Measurements from ENCODE around the gene FOS.
A peak's percentile ranks its signal among the peaks of the same experiment; 100 is the strongest.

Gene FOS

DNA sequence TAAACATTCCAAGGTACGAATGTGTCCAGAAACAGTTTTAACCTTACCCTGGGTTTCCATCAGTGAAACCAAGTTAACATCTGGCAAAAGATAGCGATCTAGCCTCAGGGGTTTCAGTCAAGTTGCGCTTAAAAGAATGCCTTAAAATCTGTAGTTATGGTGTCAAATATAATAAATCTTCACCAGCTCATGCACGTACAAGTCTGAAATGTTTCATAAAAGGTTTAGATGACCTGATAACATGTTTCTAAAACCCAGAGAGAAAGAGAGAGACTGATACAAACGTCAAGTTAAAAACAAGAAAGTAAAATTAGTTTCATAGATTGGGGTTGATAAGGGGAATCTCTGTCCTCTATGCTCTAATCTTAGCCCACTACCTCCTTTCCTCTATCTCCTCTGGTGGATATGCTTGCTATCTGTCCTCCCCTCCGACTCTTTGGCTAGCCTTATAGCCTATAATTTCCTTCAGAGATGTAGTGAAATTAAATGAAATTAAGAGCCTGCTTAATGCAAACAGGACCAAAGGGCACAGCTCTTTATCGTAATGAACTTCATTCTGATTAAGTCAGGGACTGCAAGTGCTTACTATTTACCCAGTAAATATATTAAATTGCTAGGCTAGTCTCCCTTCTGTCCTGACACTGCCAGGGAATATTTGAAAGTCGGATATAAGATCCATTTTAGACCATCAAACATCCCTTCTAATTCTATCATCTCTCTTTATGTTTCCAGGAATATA, 18.4 kb upstream of the FOS start:
- Mint-ChIP-seq H3K27ac (peak overlapping the region; percentile 99), H3K4me1 (peaks cover 25% of the 10 kb centered on the region), H3K4me3 (peak overlapping the region; percentile 24), H3K27me3 (peaks cover 2% of the 10 kb centered on the region), H3K9me3 (no peaks in the 10 kb centered on the region), H3K36me3 (no peaks in the 10 kb centered on the region)
- ATAC-seq (ENCODE audit: low read depth), result no peak
- no peak for DNase-seq (ENCODE audit: low spot score in 2 of 2)

DNA sequence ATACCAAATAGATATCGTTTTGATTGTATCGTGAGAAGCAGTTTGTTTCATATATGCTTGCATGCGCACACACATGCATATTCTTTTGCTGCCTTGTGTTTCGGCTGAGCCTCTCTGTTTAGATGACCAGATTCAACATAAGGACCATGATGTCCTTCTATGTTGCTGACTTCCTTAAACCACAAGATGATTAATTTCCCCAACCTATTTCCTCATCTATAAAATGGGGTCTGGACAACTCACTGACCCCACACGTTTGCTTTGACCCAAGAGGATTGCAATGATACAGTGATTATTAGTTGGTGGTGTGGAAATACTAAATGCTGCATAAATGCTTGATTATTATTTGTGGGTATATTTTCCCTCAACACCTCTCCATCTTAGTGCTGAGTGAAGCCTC, 16.8 kb upstream of the FOS start:
- peaks cover 2% of the 10 kb centered on the region for H3K27me3 Mint-ChIP-seq
- H3K36me3 Mint-ChIP-seq, result no peaks in the 10 kb centered on the region
- ATAC-seq (ENCODE audit: low read depth), result no peak
- no peak overlapping the region for H3K4me3 Mint-ChIP-seq
- DNase-seq (ENCODE audit: low spot score in 2 of 2), result no peak
- H3K9me3 Mint-ChIP-seq, result no peaks in the 10 kb centered on the region
- H3K4me1 Mint-ChIP-seq, result peaks cover 25% of the 10 kb centered on the region
- H3K27ac Mint-ChIP-seq, result peak overlapping the region; percentile 99

DNA sequence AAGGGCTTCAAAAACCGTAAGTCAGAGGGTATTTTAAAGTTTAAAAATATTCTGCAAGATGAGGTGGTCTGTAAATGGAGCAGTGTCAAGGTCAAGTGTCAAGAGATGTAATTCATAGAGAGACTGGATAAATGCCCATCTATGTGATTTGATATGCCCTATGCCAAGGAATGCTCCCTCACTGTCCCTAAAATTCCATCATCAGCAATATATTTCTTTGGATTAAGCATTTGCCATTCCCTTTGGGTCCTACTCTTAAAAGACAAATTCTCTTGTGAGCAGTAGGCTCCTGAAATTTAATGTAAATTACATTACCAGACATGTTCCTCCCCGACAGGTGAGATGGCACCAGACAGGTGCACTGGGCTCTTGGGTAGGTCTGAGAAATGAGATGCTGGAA, 16.0 kb upstream of the FOS start:
- Mint-ChIP-seq H3K27me3 (no peaks in the 10 kb centered on the region), H3K4me1 (peaks cover 19% of the 10 kb centered on the region), H3K4me3 (no peak overlapping the region), H3K36me3 (no peaks in the 10 kb centered on the region), H3K9me3 (no peaks in the 10 kb centered on the region), H3K27ac (no peak overlapping the region)
- DNase-seq (ENCODE audit: low spot score in 2 of 2), result no peak
- ATAC-seq (ENCODE audit: low read depth), result no peak

DNA sequence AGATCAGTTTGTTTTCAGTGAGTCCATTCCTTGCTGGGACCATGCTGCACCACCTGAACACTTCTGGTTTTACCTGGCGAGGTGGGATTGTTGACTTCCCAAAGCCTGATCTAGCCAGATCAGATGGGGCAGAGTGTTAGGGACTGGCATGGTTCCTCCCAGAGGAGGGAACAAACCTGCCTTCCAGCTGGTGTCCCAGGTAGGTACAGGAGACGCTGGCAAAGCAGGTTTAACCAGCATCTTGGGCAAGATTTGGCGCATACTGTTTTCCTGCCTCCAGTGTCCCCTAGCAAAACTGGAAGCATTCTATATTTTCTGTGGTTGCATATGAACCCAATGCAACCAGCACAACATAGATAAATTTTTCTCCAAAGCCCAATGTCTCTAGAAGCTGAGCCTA, 14.6 kb upstream of the FOS start:
- Mint-ChIP-seq H3K27me3 (peaks cover 2% of the 10 kb centered on the region), H3K4me1 (peaks cover 12% of the 10 kb centered on the region), H3K4me3 (no peak overlapping the region), H3K36me3 (no peaks in the 10 kb centered on the region), H3K27ac (no peak overlapping the region), H3K9me3 (no peaks in the 10 kb centered on the region)
- ATAC-seq (ENCODE audit: low read depth) (no peak), DNase-seq (ENCODE audit: low spot score in 2 of 2) (no peak)

DNA sequence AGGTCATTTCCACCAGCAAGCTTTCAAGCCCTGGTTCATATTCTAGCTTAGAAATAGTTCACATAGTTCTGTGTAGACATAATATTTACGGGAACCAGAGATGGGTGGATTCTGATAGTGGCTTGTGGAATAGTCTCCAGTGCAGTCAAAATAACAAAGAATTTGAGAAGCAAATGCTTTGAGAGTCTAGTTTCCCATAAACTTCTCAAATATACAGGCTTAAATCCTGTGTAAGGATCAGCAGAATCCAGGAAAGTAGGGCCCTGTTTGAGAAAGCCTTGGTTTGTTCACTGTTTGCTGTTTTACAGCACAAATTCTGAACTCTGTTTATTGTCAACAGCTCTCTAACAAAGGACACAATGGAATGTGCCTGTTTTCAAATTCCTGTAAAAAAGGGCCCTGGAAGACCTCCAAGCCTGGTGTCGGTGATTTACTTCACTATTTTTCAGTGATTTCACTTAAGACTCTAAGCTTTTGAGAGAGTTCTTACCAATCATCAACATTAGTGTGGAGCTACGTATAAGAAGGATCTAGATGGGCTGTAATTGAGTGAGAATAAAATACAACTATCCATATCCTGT, 11.4 kb upstream of the FOS start:
- peak overlapping the region; percentile 32 for H3K27ac Mint-ChIP-seq

DNA sequence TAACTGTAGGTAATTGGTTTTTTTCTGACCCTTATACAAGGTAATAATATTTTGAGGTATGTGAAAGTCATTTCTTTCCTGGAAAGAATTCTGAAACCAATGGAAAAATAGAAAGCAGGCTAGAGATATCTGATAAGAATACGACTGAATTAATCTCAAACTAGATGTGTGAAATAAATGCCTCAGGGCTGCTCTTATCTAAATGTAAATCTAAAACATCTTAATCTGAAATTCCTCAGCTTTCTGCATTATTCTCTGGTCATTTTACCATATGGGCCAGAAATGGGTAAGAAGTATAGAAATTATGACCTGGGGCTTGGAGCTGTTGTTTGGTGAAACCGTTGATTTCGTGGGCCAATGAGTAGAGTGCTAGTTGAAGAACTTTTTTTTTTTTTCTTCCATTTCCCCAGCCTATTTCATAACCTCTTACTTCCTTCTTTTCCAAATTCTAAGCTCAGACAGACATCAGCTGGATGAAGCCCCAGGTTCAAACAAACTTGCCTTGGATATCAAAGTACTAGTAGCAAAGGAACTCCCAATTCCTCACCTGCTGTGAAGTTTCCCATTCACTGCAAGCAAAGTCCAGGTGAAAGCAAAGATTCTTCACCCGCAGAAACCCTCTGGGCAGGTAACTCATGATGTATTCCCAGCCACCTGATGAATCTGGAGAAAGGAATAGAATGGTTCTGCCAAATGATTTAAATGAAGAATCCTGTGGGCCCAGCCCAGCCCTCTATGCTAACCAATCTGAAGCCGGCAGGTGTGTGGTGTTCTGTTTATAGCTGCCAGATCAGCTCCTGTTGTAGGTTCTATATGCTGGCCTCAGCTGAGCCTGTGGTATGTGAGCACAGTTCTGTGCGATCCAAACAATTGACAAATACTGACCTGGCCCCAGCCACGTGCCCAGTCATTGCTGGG, 9.7 kb upstream of the FOS start:
- peak; percentile 26 for ATAC-seq (ENCODE audit: low read depth)
- Mint-ChIP-seq H3K9me3 (no peaks in the 10 kb centered on the region), H3K27me3 (peaks cover 8% of the 10 kb centered on the region), H3K27ac (peak overlapping the region; percentile 35), H3K36me3 (no peaks in the 10 kb centered on the region), H3K4me3 (no peak overlapping the region), H3K4me1 (peaks cover 4% of the 10 kb centered on the region)
- DNase-seq (ENCODE audit: low spot score in 2 of 2), result no peak

More for the DNA sequence above, 11.4 kb upstream of the FOS start:
- ATAC-seq (ENCODE audit: low read depth) (no peak), DNase-seq (ENCODE audit: low spot score in 2 of 2) (no peak)
- Mint-ChIP-seq H3K4me1 (peaks cover 2% of the 10 kb centered on the region), H3K27me3 (peaks cover 8% of the 10 kb centered on the region), H3K4me3 (no peak overlapping the region), H3K9me3 (no peaks in the 10 kb centered on the region), H3K36me3 (no peaks in the 10 kb centered on the region)

DNA sequence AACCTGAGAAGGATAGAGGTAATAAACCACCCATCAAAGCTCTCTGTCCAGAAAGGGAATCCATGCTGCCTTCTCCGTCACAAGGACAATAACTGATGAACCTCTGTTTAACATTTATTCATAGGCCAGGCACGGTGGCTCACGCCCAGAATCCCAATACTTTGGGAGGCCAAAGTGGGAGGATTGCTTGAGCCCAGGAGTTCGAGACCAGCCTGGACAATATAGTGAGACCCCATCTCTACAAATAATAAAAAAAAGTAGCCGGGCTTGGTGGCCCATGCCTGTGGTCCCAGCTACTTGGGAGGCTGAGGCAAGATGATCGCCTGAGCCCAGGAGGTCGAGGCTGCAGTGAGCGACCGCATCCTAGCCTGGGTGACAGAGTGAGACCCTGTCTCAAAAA, 7.1 kb upstream of the FOS start:
- Mint-ChIP-seq H3K4me3 (no peak overlapping the region), H3K27me3 (peaks cover 11% of the 10 kb centered on the region), H3K27ac (no peak overlapping the region), H3K9me3 (no peaks in the 10 kb centered on the region), H3K36me3 (no peaks in the 10 kb centered on the region), H3K4me1 (peaks cover 20% of the 10 kb centered on the region)
- ATAC-seq (ENCODE audit: low read depth) (no peak), DNase-seq (ENCODE audit: low spot score in 2 of 2) (no peak)

DNA sequence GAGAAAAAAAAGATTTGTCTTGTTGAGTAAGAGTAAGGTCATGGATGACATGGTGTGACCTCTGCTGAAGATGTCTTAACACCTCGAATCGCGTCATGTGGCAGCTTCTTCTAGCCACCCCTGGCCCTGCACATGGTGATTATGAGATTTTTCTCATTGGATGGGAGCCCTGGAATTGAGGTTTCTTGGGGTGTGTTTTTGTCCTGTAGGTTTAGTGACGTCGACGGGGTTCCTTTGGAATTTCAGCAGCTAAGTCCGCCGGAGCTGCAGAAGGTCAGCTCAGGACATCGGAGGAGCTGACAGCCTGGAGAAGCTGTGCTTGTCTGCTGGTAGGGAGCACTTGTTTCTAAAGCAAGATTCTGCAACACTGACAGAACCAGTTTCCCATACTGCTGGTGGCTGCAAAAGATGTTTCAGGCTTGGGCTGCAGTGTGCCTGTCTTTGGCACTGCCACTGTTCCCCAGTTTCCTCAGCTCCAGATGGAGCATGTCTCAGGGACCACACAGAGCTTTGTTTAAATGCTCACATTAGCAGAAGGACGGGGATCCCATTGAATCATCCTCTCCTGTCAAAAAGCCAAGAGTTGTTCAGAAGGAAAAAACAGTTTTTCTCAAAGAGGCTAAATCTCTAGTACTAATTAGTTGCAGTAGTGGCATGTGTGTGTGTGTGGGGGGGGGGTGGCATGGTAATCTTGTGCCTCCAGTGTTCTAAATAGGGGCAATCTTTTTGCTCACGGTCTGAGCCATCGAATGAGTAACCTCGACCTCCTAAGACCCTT, 5.2 kb upstream of the FOS start:
- H3K36me3 Mint-ChIP-seq, result no peaks in the 10 kb centered on the region
- H3K9me3 Mint-ChIP-seq, result no peaks in the 10 kb centered on the region
- no peak for DNase-seq (ENCODE audit: low spot score in 2 of 2)
- H3K4me3 Mint-ChIP-seq, result no peak overlapping the region
- peaks cover 9% of the 10 kb centered on the region for H3K27me3 Mint-ChIP-seq
- ATAC-seq (ENCODE audit: low read depth), result no peak
- peaks cover 32% of the 10 kb centered on the region for H3K4me1 Mint-ChIP-seq
- H3K27ac Mint-ChIP-seq, result peak overlapping the region; percentile 90

DNA sequence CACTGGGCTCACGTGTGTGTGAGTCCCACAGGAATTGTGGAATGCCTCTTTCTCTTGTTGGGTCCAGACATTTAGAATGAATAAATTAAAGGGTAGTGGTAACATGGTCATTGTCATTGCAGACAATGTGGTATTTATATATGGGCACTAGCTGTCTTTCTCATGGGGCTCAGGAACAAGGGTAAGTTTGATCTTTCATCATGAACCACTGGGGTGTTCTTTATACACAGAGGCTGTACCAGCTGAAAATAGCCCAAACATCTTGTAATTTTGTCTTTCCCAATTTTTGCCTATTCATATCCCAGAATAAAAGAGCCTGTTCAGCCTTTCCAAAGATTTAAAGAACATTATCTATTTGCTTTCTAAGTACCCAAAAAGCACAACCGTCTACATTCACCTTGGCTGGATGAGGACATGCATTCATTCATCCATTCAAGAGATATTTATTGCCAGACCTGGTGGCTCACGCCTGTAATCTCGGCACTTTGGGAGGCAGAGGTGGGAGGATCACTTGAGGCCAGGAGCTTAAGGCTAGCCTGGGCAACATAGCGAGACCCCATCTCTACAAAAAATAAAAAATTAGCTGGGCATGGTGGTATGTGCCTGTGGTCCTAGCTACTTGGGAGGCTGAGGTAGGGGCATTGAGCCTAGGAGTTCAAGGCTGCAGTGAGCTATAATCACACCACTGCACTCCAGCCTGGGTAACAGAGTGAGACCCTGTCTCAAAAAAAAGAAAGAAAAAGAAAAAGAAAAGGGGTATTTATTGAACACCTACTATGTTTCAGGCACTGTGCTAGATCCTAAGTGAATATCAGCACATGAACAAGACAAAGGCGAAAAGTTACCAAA, 4.4 kb upstream of the FOS start:
- no peak for ATAC-seq (ENCODE audit: low read depth)
- H3K27me3 Mint-ChIP-seq, result peaks cover 11% of the 10 kb centered on the region
- H3K36me3 Mint-ChIP-seq, result no peaks in the 10 kb centered on the region
- no peaks in the 10 kb centered on the region for H3K9me3 Mint-ChIP-seq
- H3K27ac Mint-ChIP-seq, result peak overlapping the region; percentile 90
- peak overlapping the region; percentile 43 for H3K4me3 Mint-ChIP-seq
- DNase-seq (ENCODE audit: low spot score in 2 of 2), result no peak
- peaks cover 34% of the 10 kb centered on the region for H3K4me1 Mint-ChIP-seq

DNA sequence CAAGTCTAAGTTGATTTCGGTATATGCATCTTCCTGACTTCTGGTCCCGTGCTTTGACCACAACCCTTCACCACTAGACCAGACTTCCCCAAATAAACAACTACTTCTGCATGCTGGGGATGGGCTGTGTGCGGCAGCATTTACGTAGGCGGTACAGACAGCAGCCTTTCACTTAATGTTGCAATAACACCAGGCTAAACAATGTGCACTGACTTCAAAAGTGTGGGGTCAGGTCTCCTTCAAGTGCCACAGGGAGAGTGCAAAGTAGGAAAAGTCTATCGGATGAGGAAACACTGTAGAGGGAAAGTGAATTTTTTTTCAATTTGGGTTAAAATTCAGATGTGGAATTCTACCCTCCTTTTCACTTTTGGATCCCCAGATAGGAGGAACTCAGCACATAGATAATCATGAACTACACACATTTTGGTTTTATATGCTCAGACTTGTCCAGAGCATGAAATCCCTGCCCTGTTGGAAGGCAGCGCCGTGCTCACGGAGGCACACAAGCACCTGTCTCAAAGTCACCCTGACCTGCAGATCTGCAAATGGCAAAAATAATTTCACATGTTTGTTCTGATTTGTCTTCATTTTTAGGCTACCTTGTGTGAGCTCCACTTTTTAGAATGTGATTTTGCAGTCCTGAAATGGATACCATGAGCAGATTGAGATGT, 3.6 kb upstream of the FOS start:
- Mint-ChIP-seq H3K36me3 (no peaks in the 10 kb centered on the region), H3K9me3 (no peaks in the 10 kb centered on the region), H3K27me3 (peaks cover 18% of the 10 kb centered on the region), H3K27ac (peak overlapping the region; percentile 90), H3K4me1 (peaks cover 40% of the 10 kb centered on the region), H3K4me3 (peak overlapping the region; percentile 19)
- ATAC-seq (ENCODE audit: low read depth) (peak; percentile 62), DNase-seq (ENCODE audit: low spot score in 2 of 2) (peak in 1 of 2 donors; percentile 79)

DNA sequence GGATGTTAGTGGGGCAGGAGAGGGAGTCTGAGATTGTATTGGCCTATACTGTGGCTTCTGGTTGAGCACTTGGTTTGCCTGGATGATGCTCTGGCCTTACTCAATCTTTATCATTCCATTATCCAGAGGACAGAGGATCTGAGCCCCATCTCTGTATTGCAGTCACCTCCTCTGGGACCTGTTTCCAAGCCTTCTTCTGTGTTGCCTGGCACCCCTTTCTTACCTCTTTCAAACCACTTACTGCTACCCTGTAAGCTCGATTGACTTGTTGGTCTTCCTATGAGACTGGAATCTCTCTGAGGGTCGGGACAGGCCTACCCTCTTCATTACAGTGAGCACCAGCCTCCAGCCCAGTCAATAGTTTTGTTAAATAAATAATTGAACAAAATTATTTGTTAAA, 3.0 kb upstream of the FOS start:
- Mint-ChIP-seq H3K4me3 (no peak overlapping the region), H3K36me3 (peaks cover 2% of the 10 kb centered on the region), H3K4me1 (peaks cover 40% of the 10 kb centered on the region), H3K27ac (peak overlapping the region; percentile 90), H3K27me3 (peaks cover 20% of the 10 kb centered on the region), H3K9me3 (no peaks in the 10 kb centered on the region)
- ATAC-seq (ENCODE audit: low read depth) (no peak), DNase-seq (ENCODE audit: low spot score in 2 of 2) (no peak)

DNA sequence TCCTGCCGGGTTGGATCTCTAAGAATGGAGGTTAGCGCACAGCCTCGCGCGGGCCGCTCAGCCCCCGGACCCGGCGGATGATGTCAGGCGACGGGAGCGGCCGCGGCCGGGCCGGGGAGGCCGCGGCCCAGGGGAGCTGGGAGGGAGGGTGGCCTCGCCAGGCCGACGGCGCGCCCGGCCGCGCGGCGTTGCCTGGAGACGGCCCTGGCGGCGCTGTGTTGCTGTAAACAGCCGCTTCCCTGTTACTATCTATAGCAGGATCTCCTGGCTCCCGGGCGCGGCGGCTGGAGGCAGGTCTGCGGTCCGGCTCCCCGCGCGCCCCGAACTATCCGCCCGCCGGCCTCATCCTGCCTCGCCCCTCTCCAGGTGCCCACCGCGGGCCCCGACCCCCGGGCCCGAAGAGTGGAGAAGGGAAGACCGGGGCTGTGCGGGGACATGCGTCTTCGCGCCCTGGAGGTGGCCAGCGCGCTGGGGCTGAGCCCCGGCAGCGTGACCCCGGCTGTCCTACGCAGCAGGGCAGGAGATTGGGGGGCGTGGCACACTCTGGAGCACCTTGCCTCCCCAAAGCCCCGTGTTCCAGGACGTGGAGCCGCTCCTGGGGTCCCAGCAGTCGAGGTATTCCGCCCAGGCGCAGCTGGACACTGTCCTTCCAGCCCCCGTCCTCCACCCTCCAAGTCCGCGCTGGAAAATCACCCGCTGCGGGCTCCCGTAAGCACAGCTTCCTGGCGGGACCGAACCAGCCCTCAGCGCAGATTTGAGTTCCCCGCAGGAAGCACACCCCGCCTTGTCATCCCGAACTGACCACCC, 1.4 kb upstream of the FOS start:
- Mint-ChIP-seq H3K36me3 (peaks cover 4% of the 10 kb centered on the region), H3K4me3 (peak overlapping the region; percentile 90), H3K9me3 (no peaks in the 10 kb centered on the region)

More for the DNA sequence above, 1.4 kb upstream of the FOS start:
- Mint-ChIP-seq H3K27ac (peak overlapping the region; percentile 99), H3K4me1 (peaks cover 38% of the 10 kb centered on the region), H3K27me3 (peaks cover 21% of the 10 kb centered on the region)
- DNase-seq (ENCODE audit: low spot score in 2 of 2) (peak; percentile 68 to 81), ATAC-seq (ENCODE audit: low read depth) (peak; percentile 28)

Measured in memory B cell (primary cell).